KOPT-K1 (cell line): ENCODE results near the gene F2RL1.
A peak's percentile ranks its signal among the peaks of the same experiment; 100 is the strongest.
"Not testable (repeated sequence)": the region's sequence is repeated elsewhere in the genome, so short reads cannot be mapped to it uniquely, and the experiment has no call there.

Source experiments
- H3K27ac ChIP-seq: fragments of 200-600 bp; sonication (generic); 2 replicates; pipeline ENCODE4 v1.5.1; 2016; ENCODE audit warnings: antibody characterized with exemption, mild to moderate bottlenecking, low read depth, low read length; ENCODE audit not compliant: poor library complexity, severe bottlenecking
- H3K36me3 ChIP-seq: fragments of 200-600 bp; sonication (generic); 2 replicates; pipeline ENCODE4 v1.5.1; 2017; ENCODE audit warnings: antibody characterized with exemption, mild to moderate bottlenecking, low read length, moderate library complexity; ENCODE audit not compliant: insufficient read depth
- H3K9me3 ChIP-seq: fragments of 200-600 bp; sonication (generic); 2 replicates; pipeline ENCODE4 v1.5.1; 2017; ENCODE audit warnings: antibody characterized with exemption, low read length, mild to moderate bottlenecking; ENCODE audit not compliant: insufficient read depth, poor library complexity, severe bottlenecking

Gene F2RL1

DNA sequence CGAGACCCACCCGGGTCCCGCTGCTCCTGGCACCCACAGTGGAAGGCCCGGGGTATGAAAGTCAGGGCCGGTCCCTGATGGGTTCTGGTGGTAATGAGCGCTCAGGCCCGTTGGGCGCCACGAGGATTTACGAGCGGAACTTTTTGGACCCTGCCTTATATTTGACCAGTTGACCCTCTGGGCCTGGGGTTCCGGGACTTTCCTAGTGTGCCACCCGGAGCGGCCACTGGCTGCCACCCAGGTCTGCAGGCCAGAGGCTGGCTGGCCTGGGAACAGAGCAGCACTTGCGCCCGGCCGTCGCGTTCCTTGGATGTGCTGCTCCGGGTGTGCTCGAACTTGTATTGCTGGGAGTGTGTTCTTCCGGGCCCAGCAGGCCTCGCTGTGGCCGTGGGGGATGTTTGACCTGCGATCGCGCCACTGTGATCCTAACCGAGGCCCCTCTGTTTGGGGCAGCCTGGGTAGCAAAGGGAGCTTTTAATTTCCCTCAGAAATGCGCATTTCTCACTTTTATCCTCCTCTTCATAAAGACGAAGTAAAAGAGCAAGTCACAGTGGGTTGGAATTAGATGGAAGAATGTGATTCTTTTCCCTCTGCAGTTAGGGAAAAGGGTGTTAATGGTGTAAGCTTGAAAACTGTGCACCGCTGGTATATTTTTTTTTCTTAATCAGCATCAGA, 1.2 kb downstream of the F2RL1 start:
- Histone ChIP-seq H3K36me3 (no peaks in the 10 kb centered on the region), H3K9me3 (no peaks in the 10 kb centered on the region), H3K27ac (no peak overlapping the region)

DNA sequence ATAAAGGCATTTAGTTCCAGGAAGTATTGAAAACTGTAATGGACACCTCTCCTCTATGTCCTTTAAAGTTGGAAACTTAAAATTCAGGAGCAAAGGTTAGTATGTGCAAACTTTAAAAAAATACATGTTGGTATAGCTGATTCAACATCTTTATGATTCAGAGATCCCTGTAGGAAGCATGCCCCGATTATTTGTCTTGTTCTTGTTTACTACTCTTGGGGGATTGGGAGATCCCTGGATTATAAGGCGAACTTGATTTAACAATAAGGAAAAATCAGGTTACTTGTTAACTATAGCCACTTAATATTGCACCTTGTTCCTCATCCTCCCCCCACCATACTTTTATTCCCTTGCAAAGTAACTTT, 1.7 kb downstream of the F2RL1 start:
- Histone ChIP-seq H3K27ac (no peak overlapping the region), H3K9me3 (no peaks in the 10 kb centered on the region), H3K36me3 (no peaks in the 10 kb centered on the region)

DNA sequence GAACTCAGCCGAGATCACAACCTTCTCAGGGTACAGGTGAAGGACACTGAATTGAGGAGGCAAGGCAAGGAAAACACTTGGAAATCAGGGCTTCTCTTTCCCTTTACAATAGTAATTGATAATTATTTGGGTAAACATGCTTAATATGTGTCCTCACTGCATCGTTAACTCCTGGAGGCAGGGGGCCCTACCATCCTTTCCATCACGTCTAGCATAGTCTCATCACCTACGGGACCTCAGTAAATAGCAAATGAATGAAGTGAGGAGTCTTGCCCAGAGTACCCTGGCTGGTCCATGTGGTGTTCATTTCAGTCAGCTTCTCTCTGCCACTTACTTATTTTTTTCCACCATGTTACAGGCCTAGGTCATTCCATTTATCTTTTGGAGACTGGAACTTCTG, 2.3 kb downstream of the F2RL1 start:
- no peaks in the 10 kb centered on the region for H3K36me3 ChIP-seq
- no peak overlapping the region for H3K27ac ChIP-seq

DNA sequence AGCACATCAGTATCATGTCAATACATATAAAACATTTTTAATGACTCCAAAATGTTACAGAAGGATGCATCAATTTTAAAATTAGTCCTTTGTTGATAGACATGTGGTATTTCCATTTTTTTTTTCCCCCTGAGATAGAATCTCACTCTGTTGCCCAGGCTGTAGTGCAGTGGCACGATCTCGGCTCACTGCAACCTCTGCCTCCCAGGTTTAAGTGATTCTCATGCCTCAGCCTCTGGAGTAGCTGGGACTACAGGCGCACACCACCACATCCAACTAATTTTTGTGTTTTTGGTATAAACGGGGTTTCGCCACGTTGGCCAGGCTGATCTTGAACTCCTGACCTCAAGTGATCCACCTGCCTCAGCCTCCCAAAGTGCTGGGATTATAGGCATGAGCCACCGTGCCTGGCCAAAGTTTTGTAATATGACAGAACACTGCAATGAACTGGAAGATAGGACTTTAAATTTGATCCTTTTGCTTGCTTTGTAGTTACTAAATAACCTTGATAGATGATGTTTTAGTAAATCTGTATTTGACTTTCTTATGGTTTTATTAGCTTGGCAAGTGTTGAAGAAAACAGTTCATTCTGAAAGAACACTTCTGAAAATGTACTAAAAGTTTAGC, 3.4 kb downstream of the F2RL1 start:
- H3K36me3 ChIP-seq, H3K9me3 ChIP-seq, H3K27ac ChIP-seq: not testable (repeated sequence)

More for the DNA sequence above, 2.3 kb downstream of the F2RL1 start:
- no peaks in the 10 kb centered on the region for H3K9me3 ChIP-seq

DNA sequence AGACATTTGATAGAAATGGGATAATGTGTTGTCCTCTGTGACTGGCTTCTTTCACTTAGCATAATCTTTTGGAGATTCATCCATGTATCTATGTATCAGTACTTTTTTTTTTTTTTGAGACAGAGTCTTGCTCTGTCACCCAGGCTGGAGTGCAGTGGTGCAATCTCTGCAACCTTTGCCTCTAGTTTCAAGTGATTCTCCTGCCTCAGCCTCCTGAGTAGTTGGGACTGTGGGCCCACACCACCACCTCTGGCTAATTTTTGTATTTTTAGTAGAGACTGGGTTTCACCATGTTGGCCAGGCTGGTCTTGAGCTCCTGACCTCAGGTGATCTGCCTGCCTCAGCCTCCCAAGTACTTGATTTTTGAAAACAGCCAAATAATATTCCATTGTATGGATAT, 7.6 kb downstream of the F2RL1 start:
- H3K9me3 ChIP-seq, H3K27ac ChIP-seq, H3K36me3 ChIP-seq: not testable (repeated sequence)

DNA sequence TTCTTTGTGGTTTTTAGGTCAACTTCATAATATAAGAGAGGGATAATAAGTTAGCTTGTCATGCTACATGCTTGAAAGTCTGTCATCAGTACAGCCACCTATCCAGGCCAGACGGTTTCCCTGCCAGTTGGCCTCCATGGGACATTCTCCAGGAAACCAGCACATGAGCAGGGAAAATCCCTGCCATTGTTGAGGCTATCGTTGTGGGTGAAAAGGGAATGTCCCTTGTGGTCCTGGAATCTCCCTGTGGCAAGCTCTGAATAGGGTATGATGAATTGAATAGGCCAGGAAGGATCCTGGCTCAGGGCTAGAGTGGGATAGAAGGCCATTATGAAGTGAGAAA, 12.3 kb downstream of the F2RL1 start:
- Histone ChIP-seq H3K36me3 (no peaks in the 10 kb centered on the region), H3K27ac (no peak overlapping the region), H3K9me3 (no peaks in the 10 kb centered on the region)

DNA sequence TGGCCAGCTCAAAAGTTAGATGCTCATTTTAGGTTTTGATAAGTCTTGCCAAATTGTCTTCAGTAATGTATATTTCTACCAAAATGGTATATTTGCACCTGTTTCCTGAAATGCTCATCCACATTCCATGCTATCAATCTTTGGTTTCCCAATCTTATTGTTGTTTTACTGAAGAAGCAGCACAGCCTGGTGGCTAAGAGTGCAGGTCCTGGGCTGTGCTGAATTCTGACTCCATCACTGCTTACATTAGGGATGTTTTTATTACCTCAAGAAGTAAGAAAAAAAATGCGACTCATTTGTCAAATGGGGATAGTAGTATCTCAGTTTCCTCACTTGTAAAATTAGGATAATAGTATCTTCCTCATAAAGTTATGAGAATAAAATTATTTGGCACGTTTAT, 17.4 kb downstream of the F2RL1 start:
- no peaks in the 10 kb centered on the region for H3K9me3 ChIP-seq
- no peak overlapping the region for H3K27ac ChIP-seq
- no peaks in the 10 kb centered on the region for H3K36me3 ChIP-seq

DNA sequence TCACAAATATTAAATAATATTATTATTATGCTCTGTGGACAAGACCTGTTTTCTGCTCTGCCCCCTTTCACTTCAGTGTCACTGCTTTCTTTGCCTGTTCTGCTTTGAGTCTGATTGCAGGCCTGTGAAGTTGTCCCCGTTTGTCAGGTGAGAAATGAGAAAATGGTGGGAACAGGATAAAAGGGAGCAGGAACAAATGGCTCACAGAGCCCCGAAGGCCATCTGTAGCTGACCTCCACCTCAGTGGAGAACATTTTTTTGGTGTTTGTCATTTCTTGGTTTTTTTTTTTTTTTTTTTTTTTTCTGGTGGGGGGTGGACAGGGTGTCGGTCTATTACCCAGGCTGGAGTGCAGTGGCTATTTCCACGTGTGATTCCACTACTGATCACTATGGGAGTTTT, 17.8 kb downstream of the F2RL1 start:
- H3K36me3 ChIP-seq, result no peaks in the 10 kb centered on the region
- H3K27ac ChIP-seq, result no peak overlapping the region
- no peaks in the 10 kb centered on the region for H3K9me3 ChIP-seq

DNA sequence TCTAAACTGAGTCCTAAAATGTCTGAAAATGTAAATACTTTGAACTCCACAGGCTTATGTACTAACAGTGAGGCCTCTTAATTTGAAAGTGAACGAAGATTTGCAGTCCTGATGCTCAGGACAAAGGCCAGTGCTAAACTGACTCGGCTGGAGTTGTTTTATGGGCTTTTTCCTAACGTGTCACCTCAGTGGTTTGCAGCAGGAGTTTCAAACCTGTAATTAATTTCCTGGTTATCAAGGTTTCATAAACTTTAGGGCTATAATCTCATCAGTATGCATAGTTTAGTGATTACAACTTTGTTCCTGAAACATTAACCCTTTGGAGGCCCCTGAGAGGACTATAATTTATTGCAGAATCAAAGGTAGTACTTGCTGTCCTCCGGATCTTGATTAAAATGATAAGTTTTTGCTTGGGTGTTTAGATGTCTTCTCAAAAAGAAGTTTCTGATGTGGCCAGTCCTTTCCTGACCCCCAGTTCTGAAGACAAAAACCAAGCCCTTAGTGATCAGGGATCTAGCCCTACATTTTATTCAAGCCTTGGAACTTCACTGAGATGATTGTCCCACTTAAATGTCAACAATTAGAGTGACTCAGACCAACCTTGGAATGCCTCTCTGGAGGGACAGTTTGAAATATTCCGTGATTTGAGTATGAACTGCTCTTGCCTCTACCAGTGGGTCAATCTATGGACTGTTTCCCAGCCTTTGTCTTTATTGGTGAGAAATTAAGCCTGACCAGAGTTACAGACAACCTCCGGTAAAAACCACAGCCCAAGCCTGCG, 19.8 kb downstream of the F2RL1 start:
- Histone ChIP-seq H3K9me3 (no peaks in the 10 kb centered on the region), H3K36me3 (no peaks in the 10 kb centered on the region), H3K27ac (no peak overlapping the region)

DNA sequence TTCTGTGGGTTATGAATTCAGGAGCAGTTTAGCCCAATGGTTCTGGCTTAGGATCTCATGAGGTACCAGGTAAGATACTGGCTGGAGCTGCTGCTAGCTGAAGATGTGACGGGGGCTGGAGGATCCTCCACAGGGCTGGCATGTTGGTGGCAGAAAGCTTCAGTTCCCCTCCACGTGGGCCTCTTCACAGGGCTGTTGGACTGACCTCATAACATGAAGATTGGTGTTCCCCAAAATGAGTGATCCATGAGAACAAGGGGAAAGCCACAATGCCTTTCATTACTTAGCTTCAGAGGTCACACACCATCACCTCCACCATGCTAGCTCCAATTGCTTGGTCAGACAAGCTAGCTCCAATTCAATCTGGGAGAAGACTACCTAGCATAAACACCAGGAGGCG, 22.5 kb downstream of the F2RL1 start:
- Histone ChIP-seq H3K27ac (no peak overlapping the region), H3K36me3 (no peaks in the 10 kb centered on the region), H3K9me3 (peaks cover 4% of the 10 kb centered on the region)

DNA sequence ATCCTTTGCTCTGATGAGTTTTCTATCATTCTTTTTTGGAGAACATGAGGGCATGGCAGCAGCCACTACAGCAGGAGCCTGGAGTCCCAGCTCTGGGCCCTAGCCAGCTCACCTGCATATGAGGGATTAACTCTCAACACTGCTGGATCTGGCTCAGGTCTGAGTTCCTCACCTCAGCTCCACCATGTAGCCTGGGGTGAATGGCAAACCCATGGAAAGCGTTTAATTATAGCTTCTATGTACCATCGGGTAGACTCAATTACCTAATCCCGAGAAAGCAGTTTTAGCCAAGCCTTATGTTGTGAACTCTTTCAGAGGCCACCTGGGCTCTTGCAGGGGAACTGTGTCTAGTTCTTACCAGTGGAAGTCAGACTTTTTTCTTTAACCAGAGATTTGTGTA, 27.1 kb downstream of the F2RL1 start:
- no peaks in the 10 kb centered on the region for H3K36me3 ChIP-seq
- H3K9me3 ChIP-seq, result peaks cover 4% of the 10 kb centered on the region

DNA sequence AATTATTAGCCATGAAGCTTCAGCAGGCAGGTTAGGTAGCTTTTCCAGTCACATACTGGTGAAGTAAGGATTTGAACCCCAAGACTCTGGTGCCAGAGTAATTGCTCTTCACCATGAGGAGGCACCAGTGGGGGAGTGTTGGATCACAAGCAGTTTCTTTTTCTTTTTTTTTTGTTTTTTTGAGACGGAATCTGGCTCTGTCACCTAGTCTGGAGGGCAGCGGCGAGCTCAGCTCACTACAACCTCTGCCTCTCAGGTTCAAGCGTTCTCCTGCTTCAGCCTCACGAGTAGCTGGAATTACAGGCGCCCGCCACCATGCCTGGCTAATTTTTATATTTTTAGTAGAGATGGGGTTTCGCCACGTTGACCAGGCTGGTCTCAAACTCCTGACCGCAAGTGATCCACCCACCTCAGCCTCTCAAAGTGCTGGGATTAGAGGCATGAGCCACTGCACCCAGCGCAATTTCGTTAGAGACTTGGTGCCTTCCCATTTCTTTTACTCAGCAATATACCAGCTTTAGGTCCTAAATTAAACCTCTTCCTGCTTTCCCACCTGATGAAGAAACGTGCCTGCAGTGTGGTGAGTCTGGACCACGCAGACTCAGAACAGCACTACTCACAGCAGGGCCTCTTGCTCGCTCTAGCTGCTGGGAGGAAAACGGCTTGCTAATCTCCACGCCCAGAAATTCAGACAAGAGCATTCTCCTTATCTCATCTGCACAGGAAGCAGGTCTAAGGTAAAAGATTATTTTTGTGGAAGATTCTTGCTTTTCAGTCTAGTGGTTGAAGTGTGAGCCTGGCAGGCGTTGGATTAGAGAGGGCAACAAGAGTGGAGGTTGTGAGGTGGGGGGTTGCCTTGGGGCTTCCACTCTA, 30.8 kb downstream of the F2RL1 start, which contains the start of gene S100Z:
S100Z (plus strand) TSS at position 596 of the 873 bp plus-strand sequence. CDS start 25,346 bp downstream, outside the sequence.
- Histone ChIP-seq H3K27ac (peak within 1 kb of the TSS; percentile 99), H3K9me3 (peaks cover 10% of the 10 kb centered on the region), H3K36me3 (no peaks in the 10 kb centered on the region)

More for the DNA sequence above, 27.1 kb downstream of the F2RL1 start:
- H3K27ac ChIP-seq, result no peak overlapping the region

DNA sequence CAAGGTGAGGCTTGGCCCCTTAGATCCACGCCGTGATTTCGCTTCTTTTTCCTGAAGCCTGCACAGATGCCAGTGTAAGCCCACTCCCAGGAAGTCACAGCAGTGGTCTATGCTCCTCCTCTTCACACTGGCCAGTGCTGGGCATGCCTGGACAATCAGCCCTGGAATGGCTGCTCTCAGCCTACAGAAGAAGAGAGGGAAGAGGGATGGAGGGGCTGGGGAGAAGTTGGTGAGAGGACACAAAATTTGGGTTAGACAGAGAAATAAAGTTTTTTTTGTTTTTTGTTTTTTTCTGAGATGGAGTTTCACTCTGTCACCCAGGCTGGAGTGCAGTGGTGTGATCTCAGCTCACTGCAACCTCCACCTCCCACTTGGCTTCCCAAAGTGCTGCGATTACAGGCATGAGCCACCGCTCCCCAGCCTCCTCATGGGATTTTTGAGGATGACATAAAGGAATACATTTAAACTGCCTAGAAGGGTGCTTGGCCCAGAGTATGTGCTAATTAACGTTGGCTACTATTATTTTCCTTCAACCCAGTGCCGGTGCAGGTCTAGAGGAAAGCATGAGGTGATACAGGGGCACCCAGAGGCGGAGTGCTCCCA, 31.8 kb downstream of the F2RL1 start:
- H3K27ac ChIP-seq, result peak overlapping the region; percentile 99

DNA sequence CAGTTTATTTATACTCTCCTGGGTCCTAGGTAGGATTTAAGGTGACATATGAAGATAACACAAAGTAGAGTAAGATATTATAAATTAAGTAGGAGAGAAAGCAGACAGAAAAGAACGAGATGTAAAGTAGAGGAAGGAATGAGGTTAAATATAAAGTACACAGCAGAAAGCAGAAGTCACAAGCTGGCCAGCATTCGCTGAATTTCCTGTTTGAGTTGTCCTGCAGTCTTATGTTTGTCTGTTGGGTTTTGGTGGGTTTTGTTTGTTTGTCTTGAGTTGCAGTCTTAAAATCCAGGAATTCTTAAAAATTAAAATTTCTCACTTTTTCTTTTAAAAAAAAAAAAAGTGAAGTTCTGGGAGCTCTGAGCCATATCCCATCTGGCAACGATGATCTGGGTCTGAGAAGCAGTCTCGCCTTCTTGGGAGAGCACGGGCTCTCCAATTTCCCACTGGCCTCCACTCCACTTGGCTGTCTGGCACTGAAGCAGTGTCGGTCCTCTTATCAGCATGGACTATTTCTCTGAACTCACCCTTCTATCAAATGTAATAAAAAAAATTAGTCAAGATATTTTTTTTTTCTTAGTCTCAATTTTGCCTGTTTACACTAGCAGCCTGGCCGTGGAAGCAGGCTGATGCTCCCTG, 33.0 kb downstream of the F2RL1 start:
- H3K9me3 ChIP-seq, result peaks cover 7% of the 10 kb centered on the region
- no peaks in the 10 kb centered on the region for H3K36me3 ChIP-seq
- H3K27ac ChIP-seq, result peak overlapping the region; percentile 99

More for the DNA sequence above, 31.8 kb downstream of the F2RL1 start:
- H3K36me3 ChIP-seq, result no peaks in the 10 kb centered on the region
- H3K9me3 ChIP-seq, result peaks cover 10% of the 10 kb centered on the region
